Measurements from ENCODE around the gene TCF3.

- TF ChIP-seq CTCF (conservative IDR thresholded peaks at IDR 0.05; ENCODE audit: low read length): no peak
- no peak for TF ChIP-seq EZH2phosphoT487 (IDR thresholded peaks at IDR 0.05; ENCODE audit: borderline replicate concordance)
Measured at GRCh38 chr19:1579222-1579621, 73.2 kb downstream of the TCF3 start.
